GM23338 (cell line): ENCODE results near the gene C19orf18. TPM values are rescaled to one million over a fixed set of nuclear protein-coding genes. Genes with fewer than 3 reads are reported as not detected.

ENCODE experiments used
- ATAC-seq: fragments of 200-7000 bp; cut with Tn5 transposase; 3 replicates; pipeline ENCODE4 v1.9.1; 2020
- DNase-seq: peaks from one replicate; pipeline ENCODE4 v3.0.0-alpha.2; 2015; ENCODE audit warnings: low spot score
- H2AFZ ChIP-seq: fragments of 200-600 bp; sonication (generic); 2 replicates; pipeline ENCODE4 v1.8.0; 2016; ENCODE audit warnings: antibody characterized with exemption, mild to moderate bottlenecking, moderate library complexity
- H3F3A ChIP-seq: fragments of 200-600 bp; sonication (generic); replicated peaks from 2 replicates; pipeline ENCODE4 v1.8.0; 2017; ENCODE audit warnings: antibody characterized with exemption, mixed run types, low read depth
- H3K27ac ChIP-seq: fragments of 200-600 bp; sonication (generic); 2 replicates; pipeline ENCODE4 v1.6.1; 2016; ENCODE audit warnings: low read depth
- H3K27me3 ChIP-seq: fragments of 200-600 bp; sonication (generic); 2 replicates; pipeline ENCODE4 v1.8.0; 2016; ENCODE audit warnings: mild to moderate bottlenecking, mixed run types, moderate library complexity; ENCODE audit not compliant: insufficient read depth
- H3K36me3 ChIP-seq: fragments of 200-600 bp; sonication (generic); 2 replicates; pipeline ENCODE4 v1.8.0; 2016; ENCODE audit warnings: mild to moderate bottlenecking; ENCODE audit not compliant: insufficient read depth
- H3K4me1 ChIP-seq: fragments of 200-600 bp; sonication (generic); 2 replicates; pipeline ENCODE4 v1.8.0; 2016; ENCODE audit warnings: mild to moderate bottlenecking, moderate library complexity; ENCODE audit not compliant: insufficient read depth
- H3K4me2 ChIP-seq: fragments of 200-600 bp; sonication (generic); 2 replicates; pipeline ENCODE4 v1.7.1; 2017; ENCODE audit warnings: mixed run types
- H3K4me3 ChIP-seq: fragments of 200-600 bp; sonication (generic); 2 replicates; pipeline ENCODE4 v1.6.1; 2016; ENCODE audit warnings: mixed run types
- H3K79me2 ChIP-seq: fragments of 200-600 bp; sonication (generic); replicated peaks from 2 replicates; pipeline ENCODE4 v1.8.0; 2017; ENCODE audit warnings: mild to moderate bottlenecking; ENCODE audit not compliant: insufficient read depth
- H3K9me2 ChIP-seq: fragments of 200-600 bp; sonication (generic); 2 replicates; pipeline ENCODE4 v1.8.0; 2017; ENCODE audit not compliant: insufficient read depth
- H4K20me1 ChIP-seq: fragments of 200-600 bp; sonication (generic); replicated peaks from 2 replicates; pipeline ENCODE4 v1.8.0; 2017; ENCODE audit warnings: mild to moderate bottlenecking; ENCODE audit not compliant: insufficient read depth
- H3K27ac Mint-ChIP-seq: 2 replicates; pipeline ENCODE4 v1.8.0; 2020; ENCODE audit warnings: inconsistent platforms, mild to moderate bottlenecking, moderate library complexity, mixed read lengths
- H3K27me3 Mint-ChIP-seq: 3 replicates; pipeline ENCODE4 v1.8.0; 2022; ENCODE audit warnings: low read depth, mild to moderate bottlenecking, moderate library complexity, mixed read lengths, inconsistent platforms; ENCODE audit not compliant: insufficient read depth, poor library complexity
- H3K36me3 Mint-ChIP-seq: 3 replicates; pipeline ENCODE4 v1.8.0; 2021; ENCODE audit warnings: low read depth, mild to moderate bottlenecking, inconsistent platforms, moderate library complexity, mixed read lengths
- H3K4me1 Mint-ChIP-seq: 3 replicates; pipeline ENCODE4 v1.8.0; 2020; ENCODE audit warnings: mild to moderate bottlenecking, inconsistent platforms, mixed read lengths
- H3K4me3 Mint-ChIP-seq: 3 replicates; pipeline ENCODE4 v1.8.0; 2021; ENCODE audit warnings: moderate library complexity, mild to moderate bottlenecking, inconsistent platforms, mixed read lengths
- H3K9me3 Mint-ChIP-seq: 3 replicates; pipeline ENCODE4 v1.8.0; 2020; ENCODE audit warnings: moderate library complexity, mild to moderate bottlenecking, inconsistent platforms, mixed read lengths
- CREB1 ChIP-seq: fragments of 250-450 bp; sonication (Bioruptor Pico); IDR thresholded peaks from 2 replicates; pipeline ENCODE4 v1.5.0; 2020; ENCODE audit warnings: low read depth, mild to moderate bottlenecking, moderate library complexity
- EZH2 ChIP-seq: fragments of 200-600 bp; sonication (generic); IDR thresholded peaks from one replicate; pipeline ENCODE4 v1.8.0; 2017; ENCODE audit warnings: antibody characterized with exemption, mild to moderate bottlenecking, low read depth; ENCODE audit not compliant: unreplicated experiment
- EZH2phosphoT487 ChIP-seq: fragments of 200-600 bp; sonication (generic); IDR thresholded peaks from one replicate; pipeline ENCODE4 v1.8.1; 2018; ENCODE audit warnings: antibody characterized with exemption; ENCODE audit not compliant: unreplicated experiment
- JUNB ChIP-seq: IDR thresholded peaks from one replicate; pipeline ENCODE4 v1.6.1; 2016; ENCODE audit warnings: antibody characterized with exemption; ENCODE audit not compliant: unreplicated experiment
- NANOG ChIP-seq: IDR thresholded peaks from 2 replicates; pipeline ENCODE4 v1.6.1; 2016; ENCODE audit warnings: antibody characterized with exemption, borderline replicate concordance
- POLR2AphosphoS5 ChIP-seq: IDR thresholded peaks from 2 replicates; pipeline ENCODE4 v1.6.1; 2016; ENCODE audit warnings: antibody characterized with exemption, low read depth
- STAT1 ChIP-seq: IDR thresholded peaks from one replicate; pipeline ENCODE4 v1.6.1; 2016; ENCODE audit warnings: antibody characterized with exemption; ENCODE audit not compliant: unreplicated experiment
- ZNF114 ChIP-seq: fragments of 250-450 bp; sonication (Bioruptor Pico); IDR thresholded peaks from 2 replicates; pipeline ENCODE4 v1.5.0; 2020; ENCODE audit warnings: mild to moderate bottlenecking, moderate library complexity
- ZNF331 ChIP-seq: fragments of 250-450 bp; sonication (Bioruptor Pico); IDR thresholded peaks from 2 replicates; pipeline ENCODE4 v1.5.0; 2020; ENCODE audit warnings: low read depth, mild to moderate bottlenecking, moderate library complexity
- polyA plus RNA-seq: library from polyadenylated mRNA; unstranded; fragments of >200 nt; fragmentation: Nextera tagmentation; extraction: Ambion mirVana; gene quantifications from 2 replicates; pipeline ENCODE4 v1.2.1, GENCODE V29; 2016
- total RNA-seq: library from RNA; depleted of rRNA; stranded (reverse); fragments of >200 nt; shearing (Covaris generic); gene quantifications from 2 replicates; pipeline ENCODE4 v1.2.3, GENCODE V29; 2014
- TF ChIP-seq, protein P1 (sequence below): fragments of 250-450 bp; sonication (Bioruptor Pico); IDR thresholded peaks from 2 replicates; pipeline ENCODE4 v1.5.0; 2020; ENCODE audit warnings: mild to moderate bottlenecking, moderate library complexity
- TF ChIP-seq, protein P2 (sequence below): IDR thresholded peaks from 2 replicates; pipeline ENCODE4 v1.6.1; 2016; ENCODE audit warnings: antibody characterized with exemption
- TF ChIP-seq, protein P3 (sequence below), 2 experiments: fragments of 200-600 bp in 1 of 2; sonication (generic) in 1 of 2; conservative IDR thresholded peaks; 2 replicates each; pipeline versions ENCODE4 v1.5.1 to v1.6.1; 2016 to 2017; ENCODE audit warnings: antibody characterized with exemption in 2 of 2, low read depth in 2 of 2, mild to moderate bottlenecking in 2 of 2, moderate library complexity in 1 of 2
- TF ChIP-seq, protein P4 (sequence below): IDR thresholded peaks from one replicate; pipeline ENCODE4 v1.6.1; 2018; ENCODE audit warnings: antibody characterized with exemption; ENCODE audit not compliant: unreplicated experiment

The C19orf18 gene
- total and polyA plus RNA-seq, 2 experiments from 2014 or later: 1.0 TPM; not detected in 1

DNA sequence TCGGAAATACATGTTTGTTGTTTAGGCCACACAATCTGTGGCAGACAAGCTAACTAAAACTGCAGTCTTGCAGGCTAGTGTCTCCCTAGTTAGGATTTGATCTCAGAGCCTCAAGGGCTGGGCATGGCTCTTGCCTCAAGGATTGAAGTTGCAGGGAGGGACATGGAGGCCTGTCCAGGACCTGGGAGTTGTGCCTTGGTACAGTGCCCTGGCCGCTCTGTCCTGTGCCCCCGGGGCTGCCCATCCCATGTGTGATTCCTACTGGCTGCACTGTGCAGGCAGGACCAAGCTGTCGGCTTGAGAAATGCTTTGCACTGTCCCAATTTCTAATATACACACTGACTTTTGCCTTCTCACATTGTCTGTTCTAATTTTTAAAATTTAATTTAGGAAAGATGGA, 19.3 kb downstream of the C19orf18 start:
- H3K36me3 ChIP-seq: no peaks in the 10 kb centered on the region
- H3K36me3 Mint-ChIP-seq: peaks cover 26% of the 10 kb centered on the region
- no peak overlapping the region for H3K4me2 ChIP-seq
- no peak overlapping the region for H3K27ac ChIP-seq
- H3K4me3 Mint-ChIP-seq: no peak overlapping the region
- no peaks in the 10 kb centered on the region for H4K20me1 ChIP-seq
- H3K79me2 ChIP-seq: no peaks in the 10 kb centered on the region
- no peaks in the 10 kb centered on the region for H3K4me1 Mint-ChIP-seq
- DNase-seq (no peak), ATAC-seq (no peak)
- no peaks in the 10 kb centered on the region for H3F3A ChIP-seq
- no peaks in the 10 kb centered on the region for H3K27me3 ChIP-seq
- H3K27ac Mint-ChIP-seq: no peak overlapping the region
- TF ChIP-seq ZNF331 (CRISPR knock-in tag) (no peak), CREB1 (CRISPR knock-in tag) (no peak), EZH2phosphoT487 (no peak), NANOG (no peak), JUNB (no peak), POLR2AphosphoS5 (no peak), EZH2 (no peak), ZNF114 (CRISPR knock-in tag) (no peak), STAT1 (no peak)
- TF ChIP-seq, protein P1, sequence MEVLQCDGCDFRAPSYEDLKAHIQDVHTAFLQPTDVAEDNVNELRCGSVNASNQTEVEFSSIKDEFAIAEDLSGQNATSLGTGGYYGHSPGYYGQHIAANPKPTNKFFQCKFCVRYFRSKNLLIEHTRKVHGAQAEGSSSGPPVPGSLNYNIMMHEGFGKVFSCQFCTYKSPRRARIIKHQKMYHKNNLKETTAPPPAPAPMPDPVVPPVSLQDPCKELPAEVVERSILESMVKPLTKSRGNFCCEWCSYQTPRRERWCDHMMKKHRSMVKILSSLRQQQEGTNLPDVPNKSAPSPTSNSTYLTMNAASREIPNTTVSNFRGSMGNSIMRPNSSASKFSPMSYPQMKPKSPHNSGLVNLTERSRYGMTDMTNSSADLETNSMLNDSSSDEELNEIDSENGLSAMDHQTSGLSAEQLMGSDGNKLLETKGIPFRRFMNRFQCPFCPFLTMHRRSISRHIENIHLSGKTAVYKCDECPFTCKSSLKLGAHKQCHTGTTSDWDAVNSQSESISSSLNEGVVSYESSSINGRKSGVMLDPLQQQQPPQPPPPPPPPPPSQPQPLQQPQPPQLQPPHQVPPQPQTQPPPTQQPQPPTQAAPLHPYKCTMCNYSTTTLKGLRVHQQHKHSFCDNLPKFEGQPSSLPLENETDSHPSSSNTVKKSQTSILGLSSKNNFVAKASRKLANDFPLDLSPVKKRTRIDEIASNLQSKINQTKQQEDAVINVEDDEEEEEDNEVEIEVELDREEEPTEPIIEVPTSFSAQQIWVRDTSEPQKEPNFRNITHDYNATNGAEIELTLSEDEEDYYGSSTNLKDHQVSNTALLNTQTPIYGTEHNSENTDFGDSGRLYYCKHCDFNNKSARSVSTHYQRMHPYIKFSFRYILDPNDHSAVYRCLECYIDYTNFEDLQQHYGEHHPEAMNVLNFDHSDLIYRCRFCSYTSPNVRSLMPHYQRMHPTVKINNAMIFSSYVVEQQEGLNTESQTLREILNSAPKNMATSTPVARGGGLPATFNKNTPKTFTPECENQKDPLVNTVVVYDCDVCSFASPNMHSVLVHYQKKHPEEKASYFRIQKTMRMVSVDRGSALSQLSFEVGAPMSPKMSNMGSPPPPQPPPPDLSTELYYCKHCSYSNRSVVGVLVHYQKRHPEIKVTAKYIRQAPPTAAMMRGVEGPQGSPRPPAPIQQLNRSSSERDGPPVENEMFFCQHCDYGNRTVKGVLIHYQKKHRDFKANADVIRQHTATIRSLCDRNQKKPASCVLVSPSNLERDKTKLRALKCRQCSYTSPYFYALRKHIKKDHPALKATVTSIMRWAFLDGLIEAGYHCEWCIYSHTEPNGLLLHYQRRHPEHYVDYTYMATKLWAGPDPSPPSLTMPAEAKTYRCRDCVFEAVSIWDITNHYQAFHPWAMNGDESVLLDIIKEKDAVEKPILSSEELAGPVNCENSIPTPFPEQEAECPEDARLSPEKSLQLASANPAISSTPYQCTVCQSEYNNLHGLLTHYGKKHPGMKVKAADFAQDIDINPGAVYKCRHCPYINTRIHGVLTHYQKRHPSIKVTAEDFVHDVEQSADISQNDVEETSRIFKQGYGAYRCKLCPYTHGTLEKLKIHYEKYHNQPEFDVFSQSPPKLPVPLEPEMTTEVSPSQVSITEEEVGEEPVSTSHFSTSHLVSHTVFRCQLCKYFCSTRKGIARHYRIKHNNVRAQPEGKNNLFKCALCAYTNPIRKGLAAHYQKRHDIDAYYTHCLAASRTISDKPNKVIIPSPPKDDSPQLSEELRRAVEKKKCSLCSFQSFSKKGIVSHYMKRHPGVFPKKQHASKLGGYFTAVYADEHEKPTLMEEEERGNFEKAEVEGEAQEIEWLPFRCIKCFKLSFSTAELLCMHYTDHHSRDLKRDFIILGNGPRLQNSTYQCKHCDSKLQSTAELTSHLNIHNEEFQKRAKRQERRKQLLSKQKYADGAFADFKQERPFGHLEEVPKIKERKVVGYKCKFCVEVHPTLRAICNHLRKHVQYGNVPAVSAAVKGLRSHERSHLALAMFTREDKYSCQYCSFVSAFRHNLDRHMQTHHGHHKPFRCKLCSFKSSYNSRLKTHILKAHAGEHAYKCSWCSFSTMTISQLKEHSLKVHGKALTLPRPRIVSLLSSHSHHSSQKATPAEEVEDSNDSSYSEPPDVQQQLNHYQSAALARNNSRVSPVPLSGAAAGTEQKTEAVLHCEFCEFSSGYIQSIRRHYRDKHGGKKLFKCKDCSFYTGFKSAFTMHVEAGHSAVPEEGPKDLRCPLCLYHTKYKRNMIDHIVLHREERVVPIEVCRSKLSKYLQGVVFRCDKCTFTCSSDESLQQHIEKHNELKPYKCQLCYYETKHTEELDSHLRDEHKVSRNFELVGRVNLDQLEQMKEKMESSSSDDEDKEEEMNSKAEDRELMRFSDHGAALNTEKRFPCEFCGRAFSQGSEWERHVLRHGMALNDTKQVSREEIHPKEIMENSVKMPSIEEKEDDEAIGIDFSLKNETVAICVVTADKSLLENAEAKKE: no peak
- TF ChIP-seq, protein P2, sequence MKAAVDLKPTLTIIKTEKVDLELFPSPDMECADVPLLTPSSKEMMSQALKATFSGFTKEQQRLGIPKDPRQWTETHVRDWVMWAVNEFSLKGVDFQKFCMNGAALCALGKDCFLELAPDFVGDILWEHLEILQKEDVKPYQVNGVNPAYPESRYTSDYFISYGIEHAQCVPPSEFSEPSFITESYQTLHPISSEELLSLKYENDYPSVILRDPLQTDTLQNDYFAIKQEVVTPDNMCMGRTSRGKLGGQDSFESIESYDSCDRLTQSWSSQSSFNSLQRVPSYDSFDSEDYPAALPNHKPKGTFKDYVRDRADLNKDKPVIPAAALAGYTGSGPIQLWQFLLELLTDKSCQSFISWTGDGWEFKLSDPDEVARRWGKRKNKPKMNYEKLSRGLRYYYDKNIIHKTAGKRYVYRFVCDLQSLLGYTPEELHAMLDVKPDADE: no peak
- TF ChIP-seq, protein P3, sequence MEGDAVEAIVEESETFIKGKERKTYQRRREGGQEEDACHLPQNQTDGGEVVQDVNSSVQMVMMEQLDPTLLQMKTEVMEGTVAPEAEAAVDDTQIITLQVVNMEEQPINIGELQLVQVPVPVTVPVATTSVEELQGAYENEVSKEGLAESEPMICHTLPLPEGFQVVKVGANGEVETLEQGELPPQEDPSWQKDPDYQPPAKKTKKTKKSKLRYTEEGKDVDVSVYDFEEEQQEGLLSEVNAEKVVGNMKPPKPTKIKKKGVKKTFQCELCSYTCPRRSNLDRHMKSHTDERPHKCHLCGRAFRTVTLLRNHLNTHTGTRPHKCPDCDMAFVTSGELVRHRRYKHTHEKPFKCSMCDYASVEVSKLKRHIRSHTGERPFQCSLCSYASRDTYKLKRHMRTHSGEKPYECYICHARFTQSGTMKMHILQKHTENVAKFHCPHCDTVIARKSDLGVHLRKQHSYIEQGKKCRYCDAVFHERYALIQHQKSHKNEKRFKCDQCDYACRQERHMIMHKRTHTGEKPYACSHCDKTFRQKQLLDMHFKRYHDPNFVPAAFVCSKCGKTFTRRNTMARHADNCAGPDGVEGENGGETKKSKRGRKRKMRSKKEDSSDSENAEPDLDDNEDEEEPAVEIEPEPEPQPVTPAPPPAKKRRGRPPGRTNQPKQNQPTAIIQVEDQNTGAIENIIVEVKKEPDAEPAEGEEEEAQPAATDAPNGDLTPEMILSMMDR (conservative IDR thresholded peaks at IDR 0.05; ENCODE audit: low read depth in 2 of 2): no peak
- TF ChIP-seq, protein P4, sequence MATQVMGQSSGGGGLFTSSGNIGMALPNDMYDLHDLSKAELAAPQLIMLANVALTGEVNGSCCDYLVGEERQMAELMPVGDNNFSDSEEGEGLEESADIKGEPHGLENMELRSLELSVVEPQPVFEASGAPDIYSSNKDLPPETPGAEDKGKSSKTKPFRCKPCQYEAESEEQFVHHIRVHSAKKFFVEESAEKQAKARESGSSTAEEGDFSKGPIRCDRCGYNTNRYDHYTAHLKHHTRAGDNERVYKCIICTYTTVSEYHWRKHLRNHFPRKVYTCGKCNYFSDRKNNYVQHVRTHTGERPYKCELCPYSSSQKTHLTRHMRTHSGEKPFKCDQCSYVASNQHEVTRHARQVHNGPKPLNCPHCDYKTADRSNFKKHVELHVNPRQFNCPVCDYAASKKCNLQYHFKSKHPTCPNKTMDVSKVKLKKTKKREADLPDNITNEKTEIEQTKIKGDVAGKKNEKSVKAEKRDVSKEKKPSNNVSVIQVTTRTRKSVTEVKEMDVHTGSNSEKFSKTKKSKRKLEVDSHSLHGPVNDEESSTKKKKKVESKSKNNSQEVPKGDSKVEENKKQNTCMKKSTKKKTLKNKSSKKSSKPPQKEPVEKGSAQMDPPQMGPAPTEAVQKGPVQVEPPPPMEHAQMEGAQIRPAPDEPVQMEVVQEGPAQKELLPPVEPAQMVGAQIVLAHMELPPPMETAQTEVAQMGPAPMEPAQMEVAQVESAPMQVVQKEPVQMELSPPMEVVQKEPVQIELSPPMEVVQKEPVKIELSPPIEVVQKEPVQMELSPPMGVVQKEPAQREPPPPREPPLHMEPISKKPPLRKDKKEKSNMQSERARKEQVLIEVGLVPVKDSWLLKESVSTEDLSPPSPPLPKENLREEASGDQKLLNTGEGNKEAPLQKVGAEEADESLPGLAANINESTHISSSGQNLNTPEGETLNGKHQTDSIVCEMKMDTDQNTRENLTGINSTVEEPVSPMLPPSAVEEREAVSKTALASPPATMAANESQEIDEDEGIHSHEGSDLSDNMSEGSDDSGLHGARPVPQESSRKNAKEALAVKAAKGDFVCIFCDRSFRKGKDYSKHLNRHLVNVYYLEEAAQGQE: no peak
- H2AFZ ChIP-seq: no peak overlapping the region
- no peaks in the 10 kb centered on the region for H3K4me1 ChIP-seq
- H3K4me3 ChIP-seq: no peak overlapping the region
- peaks cover 5% of the 10 kb centered on the region for H3K27me3 Mint-ChIP-seq
- peaks cover 78% of the 10 kb centered on the region for H3K9me3 Mint-ChIP-seq
- 0 out of 2 replicates have a peak, but pooled peaks cover 3% of the 10 kb centered on the region for H3K9me2 ChIP-seq
